H1 (cell line): ENCODE data around the gene TCF4.

Experiments
- EP300 ChIP-seq, 2 experiments: IDR thresholded peaks; 1 replicate in 1 of 2; 2 replicates in 1 of 2; pipeline ENCODE4 v1.6.1; 2011 to 2012; ENCODE audit warnings: low read depth in 2 of 2, low read length in 2 of 2, mild to moderate bottlenecking in 2 of 2, borderline replicate concordance in 1 of 2, inconsistent platforms in 1 of 2, moderate library complexity in 1 of 2
- SIRT6 ChIP-seq: IDR thresholded peaks from one replicate; pipeline ENCODE4 v1.7.1; 2012; ENCODE audit warnings: low read length, inconsistent platforms

DNA sequence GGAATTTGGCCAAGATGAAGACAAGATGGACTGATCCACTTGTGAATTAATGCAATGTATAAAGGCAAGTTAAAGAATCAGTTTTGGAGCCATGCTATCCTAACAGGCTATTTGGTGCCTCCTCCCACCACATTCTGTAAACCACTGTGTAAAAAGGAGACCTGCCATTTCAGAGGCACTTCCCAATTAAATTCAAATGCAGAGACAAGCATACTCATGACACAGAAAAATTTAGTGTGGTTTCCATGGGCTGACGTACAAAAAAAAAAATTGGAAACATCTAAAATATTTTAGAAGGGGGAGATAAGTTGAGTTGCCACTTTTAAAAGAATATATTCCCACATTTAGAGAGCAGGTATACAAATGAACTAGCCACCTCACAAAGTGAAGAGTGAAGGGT lies 112.1 kb downstream of the TCF4 start:
- TF ChIP-seq SIRT6 = no peak
- TF ChIP-seq EP300 (IDR thresholded peaks at IDR 0.05; ENCODE audit: borderline replicate concordance in 1 of 2, low read depth in 2 of 2, low read length in 2 of 2) = no peak
